GM12891 (cell line): ENCODE results near the gene IGFBP5.

Source experiments
- PAX5 ChIP-seq: IDR thresholded peaks from 2 replicates; pipeline ENCODE4 v1.6.1; 2011; ENCODE audit warnings: low read length, moderate library complexity, mild to moderate bottlenecking; ENCODE audit not compliant: insufficient read depth, severe bottlenecking
- POLR2A ChIP-seq: IDR thresholded peaks from 2 replicates; pipeline ENCODE4 v1.6.1; 2011; ENCODE audit warnings: low read depth, low read length, control low read depth
- POLR2AphosphoS5 ChIP-seq: IDR thresholded peaks from 2 replicates; pipeline ENCODE4 v1.6.1; 2011; ENCODE audit warnings: low read depth, low read length, control low read depth
- SPI1 ChIP-seq: IDR thresholded peaks from 2 replicates; pipeline ENCODE4 v1.6.1; 2011; ENCODE audit warnings: low read depth, low read length, control low read depth
- TAF1 ChIP-seq: IDR thresholded peaks from 2 replicates; pipeline ENCODE4 v1.6.1; 2011; ENCODE audit warnings: low read depth, low read length, control low read depth

GRCh38 chr2:216681683-216682082, 13.7 kb downstream of the IGFBP5 start:
- no peak for TF ChIP-seq POLR2A
- TF ChIP-seq POLR2AphosphoS5, result no peak
- no peak for TF ChIP-seq TAF1
- no peak for TF ChIP-seq PAX5
- no peak for TF ChIP-seq SPI1
